Panc1 (cell line): Measurements from ENCODE around the gene MGMT. TPM values are rescaled to one million over a fixed set of nuclear protein-coding genes. Genes with fewer than 3 reads are reported as not detected.

ENCODE experiments used
- ATAC-seq: fragments of 200-7000 bp; cut with Tn5 transposase; 2 replicates; pipeline ENCODE4 v1.9.1; 2020; ENCODE audit warnings: mild to moderate bottlenecking, moderate library complexity
- BruUV-seq: library from RNA; stranded (reverse); fragments of 400-500 nt; replicated peaks from 2 replicates; lab custom pipeline; 2021; lab: Mats Ljungman, UMichigan
- CTCF ChIA-PET: fragments of 300-600 bp; sonication (Branson Sonifier 250); formaldehyde crosslinking; loops from one replicate; lab custom pipeline; 2022; ENCODE audit warnings: antibody characterized with exemption; lab: Charles Lee
- POLR2A ChIA-PET: fragments of 300-600 bp; sonication (Branson Sonifier 250); formaldehyde crosslinking; loops from one replicate; lab custom pipeline; 2022; ENCODE audit warnings: antibody characterized with exemption; lab: Charles Lee
- DNase-seq: peaks from one replicate; pipeline ENCODE4 v3.0.0-alpha.2; 2010; ENCODE audit warnings: low read depth, low spot score
- H3K27ac ChIP-seq: 2 replicates; pipeline ENCODE4 v1.5.1; 2011; ENCODE audit warnings: mild to moderate bottlenecking, low read length, inconsistent platforms
- H3K27me3 ChIP-seq: fragments of 200-500 bp; sonication (Bioruptor generic); 2 replicates; pipeline ENCODE4 v1.6.0; 2014; ENCODE audit warnings: low read length, inconsistent platforms; ENCODE audit not compliant: control insufficient read depth, insufficient read depth
- H3K36me3 ChIP-seq: fragments of 200-500 bp; sonication (Bioruptor generic); 2 replicates; pipeline ENCODE4 v1.5.1; 2014; ENCODE audit warnings: inconsistent platforms, mild to moderate bottlenecking, low read length, moderate library complexity; ENCODE audit not compliant: control insufficient read depth, insufficient read depth
- H3K4me1 ChIP-seq: 2 replicates; pipeline ENCODE4 v1.5.1; 2011; ENCODE audit warnings: inconsistent platforms, mild to moderate bottlenecking, low read length, moderate library complexity; ENCODE audit not compliant: control insufficient read depth, insufficient read depth
- H3K4me3 ChIP-seq, 2 experiments: 2 replicates each; pipeline ENCODE4 v1.5.1; 2011 to 2012; ENCODE audit warnings: low read depth in 2 of 2, low read length in 2 of 2, mild to moderate bottlenecking in 2 of 2, inconsistent platforms in 1 of 2, moderate library complexity in 1 of 2
- H3K9me3 ChIP-seq: fragments of 200-500 bp; sonication (Bioruptor generic); 2 replicates; pipeline ENCODE4 v1.5.1; 2014; ENCODE audit warnings: low read depth, mild to moderate bottlenecking, inconsistent platforms, low read length, moderate library complexity; ENCODE audit not compliant: control insufficient read depth, insufficient read depth
- POLR2AphosphoS5 ChIP-seq: IDR thresholded peaks from 2 replicates; pipeline ENCODE4 v1.6.1; 2012; ENCODE audit warnings: mild to moderate bottlenecking, low read depth, low read length, moderate library complexity
- REST ChIP-seq, 2 experiments: IDR thresholded peaks; 2 replicates each; pipeline ENCODE4 v1.6.1; 2011 to 2012; ENCODE audit warnings: low read depth in 2 of 2, control low read depth in 1 of 2, low read length in 1 of 2, mild to moderate bottlenecking in 1 of 2, moderate library complexity in 1 of 2; ENCODE audit not compliant: insufficient read depth in 1 of 2
- SIN3A ChIP-seq: IDR thresholded peaks from 2 replicates; pipeline ENCODE4 v1.6.1; 2012; ENCODE audit warnings: low read depth, mild to moderate bottlenecking, low read length, moderate library complexity, borderline replicate concordance; ENCODE audit not compliant: insufficient read depth
- TCF7L2 ChIP-seq: IDR thresholded peaks from 2 replicates; pipeline ENCODE4 v1.6.1; 2011; ENCODE audit warnings: mild to moderate bottlenecking, low read depth, low read length, inconsistent platforms
- in situ Hi-C: cut with HindIII; loops from 2 replicates; pipeline ENCODE4 v1.10.0; 2016; ENCODE audit warnings: low sequenced_read_pairs, low pct_unique_long_range_greater_than_20kb
- intact Hi-C: fragments of 100-400 bp; cut with micrococcal nuclease; formaldehyde crosslinking; loops from one replicate; pipeline ENCODE4 v1.10.0; 2022; ENCODE audit not compliant: unreplicated experiment
- total RNA-seq: library from RNA; stranded (reverse); gene quantifications from one replicate; pipeline ENCODE4 v1.2.1, GENCODE V29; 2021; ENCODE audit not compliant: unreplicated experiment
- TF ChIP-seq, protein P1 (sequence below): fragments of 450-650 bp; IDR thresholded peaks from 2 replicates; pipeline ENCODE4 v1.5.1; 2017; ENCODE audit warnings: mild to moderate bottlenecking

Gene MGMT
- total RNA-seq, 1 experiment from 2014 or later: 27.3 TPM

DNA sequence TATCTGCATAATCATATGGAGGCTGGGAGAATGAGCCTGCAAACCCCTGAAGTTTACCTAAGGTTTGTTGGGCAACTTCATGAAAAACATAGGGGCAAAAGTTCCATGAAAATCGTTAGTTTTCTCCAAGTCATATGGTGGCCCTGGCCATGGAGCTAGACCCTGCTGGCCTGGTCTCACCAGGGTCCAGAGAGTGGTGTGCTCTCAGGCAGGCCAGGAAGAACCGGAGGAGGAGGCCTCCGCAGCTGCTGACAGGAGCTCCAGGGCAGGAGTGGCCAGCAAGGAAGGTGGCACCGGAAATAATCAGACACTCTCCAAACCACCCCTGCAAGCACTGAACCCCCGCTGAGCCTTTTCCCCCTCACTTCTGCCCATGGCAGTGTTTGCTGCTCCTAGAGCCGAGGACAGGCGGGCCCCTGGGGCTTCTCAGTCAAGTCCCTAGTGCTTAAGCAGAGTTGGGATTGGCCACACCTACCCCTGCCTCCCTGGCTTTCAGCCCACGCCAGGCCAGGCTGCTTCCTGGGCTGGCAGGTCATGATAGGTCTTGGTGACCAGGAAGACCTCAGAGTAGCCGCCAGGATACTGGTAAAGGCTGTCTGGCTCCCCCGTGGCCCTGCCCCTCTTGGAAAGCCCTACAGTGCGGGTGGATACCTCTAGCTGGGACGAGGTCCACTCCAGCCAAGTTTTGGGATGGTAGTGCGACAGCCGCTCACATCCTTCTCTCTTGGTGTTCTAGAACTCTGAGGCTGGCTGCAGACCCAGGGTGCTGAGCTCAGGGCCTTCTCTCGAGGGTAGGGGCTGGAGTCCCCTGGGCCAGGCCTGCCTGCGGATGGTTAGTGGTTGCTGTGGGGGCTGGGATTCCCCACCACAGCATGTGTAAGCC lies 242.8 kb downstream of the MGMT start:
- Histone ChIP-seq H3K27me3 (no peaks in the 10 kb centered on the region), H3K4me3 (no peak overlapping the region), H3K4me1 (peaks cover 5% of the 10 kb centered on the region; the same call in 1 of the 2 replicates), H3K27ac (no peak overlapping the region), H3K36me3 (no peaks in the 10 kb centered on the region), H3K9me3 (no peaks in the 10 kb centered on the region)
- intact Hi-C loops (no loop called here), in situ Hi-C loops (no loop called here)
- CTCF ChIA-PET: no interaction called here
- TF ChIP-seq, protein P1, sequence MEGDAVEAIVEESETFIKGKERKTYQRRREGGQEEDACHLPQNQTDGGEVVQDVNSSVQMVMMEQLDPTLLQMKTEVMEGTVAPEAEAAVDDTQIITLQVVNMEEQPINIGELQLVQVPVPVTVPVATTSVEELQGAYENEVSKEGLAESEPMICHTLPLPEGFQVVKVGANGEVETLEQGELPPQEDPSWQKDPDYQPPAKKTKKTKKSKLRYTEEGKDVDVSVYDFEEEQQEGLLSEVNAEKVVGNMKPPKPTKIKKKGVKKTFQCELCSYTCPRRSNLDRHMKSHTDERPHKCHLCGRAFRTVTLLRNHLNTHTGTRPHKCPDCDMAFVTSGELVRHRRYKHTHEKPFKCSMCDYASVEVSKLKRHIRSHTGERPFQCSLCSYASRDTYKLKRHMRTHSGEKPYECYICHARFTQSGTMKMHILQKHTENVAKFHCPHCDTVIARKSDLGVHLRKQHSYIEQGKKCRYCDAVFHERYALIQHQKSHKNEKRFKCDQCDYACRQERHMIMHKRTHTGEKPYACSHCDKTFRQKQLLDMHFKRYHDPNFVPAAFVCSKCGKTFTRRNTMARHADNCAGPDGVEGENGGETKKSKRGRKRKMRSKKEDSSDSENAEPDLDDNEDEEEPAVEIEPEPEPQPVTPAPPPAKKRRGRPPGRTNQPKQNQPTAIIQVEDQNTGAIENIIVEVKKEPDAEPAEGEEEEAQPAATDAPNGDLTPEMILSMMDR: no peak
- no peak for TF ChIP-seq SIN3A
- TF ChIP-seq POLR2AphosphoS5: no peak
- TF ChIP-seq REST (IDR thresholded peaks at IDR 0.05; ENCODE audit: insufficient read depth in 1 of 2, low read depth in 2 of 2, low read length in 1 of 2): no peak
- TF ChIP-seq TCF7L2: no peak
- BruUV-seq: no TSS peak
- ATAC-seq (no peak), DNase-seq (no peak)
- POLR2A ChIA-PET: no interaction called here

- no peak for ATAC-seq
- BruUV-seq: no TSS peak
- Histone ChIP-seq H3K9me3 (no peaks in the 10 kb centered on the region), H3K36me3 (no peaks in the 10 kb centered on the region), H3K4me3 (no peak overlapping the region), H3K27me3 (no peaks in the 10 kb centered on the region), H3K4me1 (peaks cover 1% of the 10 kb centered on the region; the same call in 1 of the 2 replicates), H3K27ac (no peak overlapping the region)
- intact Hi-C loops: no loop called here
- POLR2A ChIA-PET: no interaction called here
- in situ Hi-C loops: no loop called here
- TF ChIP-seq POLR2AphosphoS5 (no peak), REST (IDR thresholded peaks at IDR 0.05; ENCODE audit: insufficient read depth in 1 of 2, low read depth in 2 of 2, low read length in 1 of 2) (no peak), SIN3A (no peak)
- TF ChIP-seq, protein P1: no peak
- no peak for DNase-seq
- CTCF ChIA-PET: no interaction called here
These were observed 243.4 kb downstream of the MGMT start for GRCh38 chr10:129710510-129710847.
